HepG2 (cell line): ENCODE results near the gene PACS1.

Experiments
- ETV6 ChIP-seq: sonication (generic); formaldehyde crosslinking; conservative IDR thresholded peaks from 2 replicates; pipeline ENCODE4 v1.4.0; 2020; ENCODE audit warnings: missing genetic modification reagents
- ZNF780A ChIP-seq: sonication (generic); formaldehyde crosslinking; IDR thresholded peaks from 2 replicates; pipeline ENCODE4 v1.8.0; 2022; ENCODE audit warnings: mild to moderate bottlenecking, missing genetic modification reagents, moderate library complexity

GRCh38 chr11:66020618-66021357 is 49.3 kb upstream of the PACS1 start:
- TF ChIP-seq ZNF780A (CRISPR knock-in tag) (no peak), ETV6 (no peak)
